Inferior parietal cortex (tissue), 1 donor: ENCODE data around the gene TEC.
A peak's percentile ranks its signal among the peaks of the same experiment; 100 is the strongest.

Experiments used
- DNase-seq: peaks from one replicate; pipeline ENCODE4 v3.0.0-alpha.2; 2016; ENCODE audit errors: extremely low spot score

TEC gene

GRCh38 chr4:48126621-48127020, 143.0 kb downstream of the TEC start:
- DNase-seq: no peak

GRCh38 chr4:48124870-48125269, 144.8 kb downstream of the TEC start:
- DNase-seq: no peak

GRCh38 chr4:48122756-48123155, 146.9 kb downstream of the TEC start:
- no peak for DNase-seq

GRCh38 chr4:48121180-48121579, 148.5 kb downstream of the TEC start:
- no peak for DNase-seq

- no peak for DNase-seq
Measured at GRCh38 chr4:48120132-48120531, 149.5 kb downstream of the TEC start.

GRCh38 chr4:48119646-48120045, 150.0 kb downstream of the TEC start:
- no peak for DNase-seq

GRCh38 chr4:48118081-48118480, 151.6 kb downstream of the TEC start:
- no peak for DNase-seq

GRCh38 chr4:48116582-48116981, 153.1 kb downstream of the TEC start:
- DNase-seq: no peak

GRCh38 chr4:48114412-48114811, 155.2 kb downstream of the TEC start:
- no peak for DNase-seq

GRCh38 chr4:48112017-48112667, 157.5 kb downstream of the TEC start:
- DNase-seq: no peak

- no peak for DNase-seq
Measured at GRCh38 chr4:48110452-48110978, 159.1 kb downstream of the TEC start.

- DNase-seq: peak; percentile 32
Measured at GRCh38 chr4:48109413-48110263, 160.0 kb downstream of the TEC start.

GRCh38 chr4:48108309-48109073, 161.1 kb downstream of the TEC start:
- DNase-seq: no peak

- DNase-seq: no peak
Measured at GRCh38 chr4:48105230-48105629, 164.4 kb downstream of the TEC start.

- DNase-seq: no peak
Measured at GRCh38 chr4:48103483-48104139, 166.0 kb downstream of the TEC start.

GRCh38 chr4:48102303-48102702, 167.3 kb downstream of the TEC start:
- DNase-seq: no peak

GRCh38 chr4:48100256-48100655, 169.4 kb downstream of the TEC start:
- no peak for DNase-seq

GRCh38 chr4:48095441-48095840, 174.2 kb downstream of the TEC start:
- DNase-seq: no peak

GRCh38 chr4:48093991-48094416, 175.6 kb downstream of the TEC start:
- no peak for DNase-seq

GRCh38 chr4:48090621-48091020, 179.0 kb downstream of the TEC start:
- no peak for DNase-seq

GRCh38 chr4:48085821-48086589, 183.6 kb downstream of the TEC start:
- no peak for DNase-seq
